NOMO-1 treated with dmso at 0.1 percent for 144 hours (cell line): ENCODE data around the gene RUBCN.
"Not testable (repeated sequence)": the region's sequence is repeated elsewhere in the genome, so short reads cannot be mapped to it uniquely, and the experiment has no call there.

Experiments
- DNase-seq: peaks from one replicate; lab custom pipeline; 2025; ENCODE audit not compliant: unreplicated experiment; lab: John Stamatoyannopoulos, UW

Gene RUBCN

GRCh38 chr3:197686899-197687298 is 49.8 kb downstream of the RUBCN start:
- DNase-seq = no peak

GRCh38 chr3:197685546-197685945 is 51.2 kb downstream of the RUBCN start:
- DNase-seq = no peak

- DNase-seq = no peak
Observed at GRCh38 chr3:197683191-197683590, 53.5 kb downstream of the RUBCN start.

GRCh38 chr3:197682713-197683112 is 54.0 kb downstream of the RUBCN start:
- no peak for DNase-seq

GRCh38 chr3:197680955-197681521 is 55.7 kb downstream of the RUBCN start:
- no peak for DNase-seq

DNA sequence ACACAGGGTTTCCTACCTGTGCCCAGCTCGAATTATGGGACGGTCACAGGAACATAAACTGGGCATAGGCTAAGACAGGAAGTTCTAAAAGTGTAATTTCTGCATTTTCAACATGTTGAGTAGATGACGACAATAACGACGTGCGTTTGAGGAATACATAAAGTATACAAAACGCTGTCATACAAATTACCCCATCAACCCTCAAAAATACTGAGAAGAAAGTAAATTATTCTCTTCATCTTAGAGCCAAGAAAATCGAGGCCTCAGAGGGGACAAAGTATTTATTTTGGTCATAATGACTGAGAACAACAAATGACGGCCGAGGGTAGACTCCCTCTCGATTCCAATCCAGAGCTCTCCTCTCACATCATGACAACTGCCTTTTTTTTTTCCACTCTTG is 60.8 kb downstream of the RUBCN start:
- no peak for DNase-seq

GRCh38 chr3:197675563-197675860 is 61.2 kb downstream of the RUBCN start:
- DNase-seq = no peak

DNA sequence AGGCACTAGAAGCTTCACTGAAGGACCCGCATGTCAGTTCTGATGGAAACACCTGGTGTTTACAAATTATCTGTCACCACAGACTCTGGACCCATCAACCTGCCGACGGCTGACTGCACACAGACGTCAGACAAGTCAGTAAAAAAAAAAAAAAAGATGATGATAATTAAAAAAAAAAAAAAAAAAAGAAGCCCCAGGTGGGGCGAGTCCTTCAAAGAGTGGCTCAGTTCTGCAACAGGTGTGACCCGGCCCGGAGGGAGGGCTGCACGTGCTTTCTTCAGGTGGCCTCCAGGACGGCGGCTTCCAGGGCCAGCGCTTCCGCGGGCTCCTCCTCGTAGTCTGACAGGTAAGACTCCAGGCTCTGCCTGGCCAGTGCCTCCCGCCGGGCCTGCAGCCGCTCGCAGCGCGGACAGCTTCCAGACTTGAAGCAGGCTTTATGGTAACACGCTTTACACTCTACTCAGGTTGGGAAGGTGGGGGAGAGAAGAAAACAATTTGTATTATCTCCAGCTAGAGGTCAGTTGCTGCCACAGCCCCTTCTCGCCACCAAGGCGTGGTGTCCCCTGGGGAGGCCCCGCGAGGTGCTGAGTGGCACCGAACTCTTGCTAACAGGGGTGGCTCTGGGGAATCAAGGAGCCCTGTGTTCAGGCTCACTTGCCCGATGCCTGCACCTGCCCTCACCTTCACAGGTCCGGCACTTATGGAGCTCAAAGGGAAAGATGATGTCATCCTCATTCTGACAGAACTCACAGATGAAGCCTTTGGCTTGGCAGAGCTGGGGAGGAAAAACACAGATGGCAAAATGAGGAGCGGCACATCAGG is 61.8 kb downstream of the RUBCN start:
- no peak for DNase-seq

GRCh38 chr3:197673170-197673569 is 63.5 kb downstream of the RUBCN start:
- no peak for DNase-seq

- no peak for DNase-seq
Observed at GRCh38 chr3:197670361-197670760, 66.3 kb downstream of the RUBCN start.

DNA sequence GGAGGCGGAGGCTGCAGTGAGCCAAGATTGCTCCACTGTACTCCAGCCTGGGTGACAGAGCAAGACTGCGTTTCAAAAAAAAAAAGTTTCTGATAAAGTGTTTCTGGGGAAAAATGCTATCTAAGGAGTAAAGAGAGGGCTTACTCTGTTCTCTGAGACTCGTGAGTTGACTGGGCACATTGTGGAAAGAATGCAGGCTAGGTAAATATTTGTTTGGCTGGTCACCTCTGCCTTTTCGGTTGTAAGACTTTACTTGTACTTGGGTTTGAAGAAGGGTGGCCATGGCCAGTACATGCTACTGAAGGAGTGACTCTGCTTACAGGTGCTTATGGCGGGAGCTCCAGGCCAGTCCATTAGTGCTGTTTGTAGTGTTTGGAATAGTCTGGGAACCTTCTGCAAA is 68.7 kb downstream of the RUBCN start:
- no peak for DNase-seq

- not testable (repeated sequence) for DNase-seq
Observed at GRCh38 chr3:197667293-197667692, 69.4 kb downstream of the RUBCN start.

- not testable (repeated sequence) for DNase-seq
Observed at GRCh38 chr3:197666221-197666842, 70.4 kb downstream of the RUBCN start.

DNA sequence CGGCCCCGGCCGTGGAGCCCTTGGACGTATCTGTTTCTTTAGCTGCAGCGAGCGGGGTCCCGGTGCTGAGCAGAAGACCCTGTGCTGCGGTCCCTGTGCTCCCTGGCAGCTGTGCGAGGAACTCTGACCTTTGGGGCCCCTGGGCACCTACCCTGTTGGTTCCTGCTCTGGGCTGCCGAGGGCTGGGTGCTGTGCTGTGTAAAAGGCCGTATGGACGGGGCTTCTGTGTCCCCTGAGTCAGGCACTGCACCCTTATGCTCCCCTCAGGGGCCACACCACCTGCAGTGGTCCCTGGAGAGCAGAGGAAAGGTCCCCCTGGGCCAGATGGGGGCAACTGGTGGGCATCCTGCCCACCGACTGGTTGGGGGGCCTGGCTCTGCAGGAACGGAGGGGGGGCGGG is 71.2 kb downstream of the RUBCN start:
- DNase-seq = not testable (repeated sequence)

DNA sequence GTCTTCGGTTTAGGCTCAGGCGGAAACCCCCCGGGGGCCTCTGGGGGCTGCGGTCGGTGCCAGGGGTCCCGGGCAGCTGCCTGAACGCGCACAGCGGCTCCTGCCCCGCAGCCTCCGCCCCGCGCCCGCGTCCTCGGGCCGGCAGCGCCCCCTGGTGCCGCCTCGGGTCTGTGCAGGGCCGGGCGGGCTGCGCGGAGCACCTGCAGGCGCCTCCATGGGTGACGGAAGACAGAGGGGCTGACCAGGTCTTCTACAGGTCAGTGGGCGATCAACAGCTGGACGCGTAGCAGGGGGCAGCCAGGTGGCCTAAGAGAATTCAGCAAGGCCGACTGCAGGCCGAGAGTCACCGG is 71.6 kb downstream of the RUBCN start:
- DNase-seq = not testable (repeated sequence)

DNA sequence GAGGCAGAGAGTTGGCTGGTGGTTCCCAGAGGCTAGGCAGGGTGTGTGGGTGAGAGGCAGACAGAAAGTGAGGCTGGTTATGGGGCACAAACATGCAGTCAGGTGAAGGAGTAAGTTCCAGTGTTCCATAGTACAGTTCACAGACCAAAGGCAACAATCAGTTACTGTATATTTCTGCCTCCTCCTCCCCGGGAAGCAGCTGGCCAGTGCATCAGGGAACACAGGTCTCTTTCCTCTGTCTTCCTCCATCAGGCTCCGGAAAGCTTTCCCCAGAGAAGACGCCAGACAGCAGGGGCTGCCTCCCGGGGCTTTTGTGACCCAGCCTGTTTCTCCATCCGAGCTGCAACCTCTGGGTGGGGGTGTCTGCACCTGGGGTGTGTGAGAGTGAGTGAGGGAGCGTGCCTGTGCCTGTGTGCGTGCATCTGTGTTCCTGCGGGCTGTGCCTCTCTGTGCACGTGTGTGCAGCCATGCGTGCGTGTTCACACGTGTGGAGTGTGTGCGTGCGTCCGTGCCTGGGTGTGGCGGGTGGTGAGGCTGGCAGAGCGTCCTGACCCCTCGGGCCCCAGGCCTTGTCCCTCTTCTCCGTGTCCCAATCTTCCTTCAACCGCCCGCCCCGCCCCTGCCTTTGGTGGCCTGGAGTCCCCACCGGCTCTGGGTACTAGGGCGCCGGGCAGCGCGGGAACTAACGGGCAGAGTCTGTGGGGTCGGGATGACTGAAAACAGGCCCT is 72.1 kb downstream of the RUBCN start:
- not testable (repeated sequence) for DNase-seq

- DNase-seq = not testable (repeated sequence)
Observed at GRCh38 chr3:197663367-197664140, 73.2 kb downstream of the RUBCN start.

DNA sequence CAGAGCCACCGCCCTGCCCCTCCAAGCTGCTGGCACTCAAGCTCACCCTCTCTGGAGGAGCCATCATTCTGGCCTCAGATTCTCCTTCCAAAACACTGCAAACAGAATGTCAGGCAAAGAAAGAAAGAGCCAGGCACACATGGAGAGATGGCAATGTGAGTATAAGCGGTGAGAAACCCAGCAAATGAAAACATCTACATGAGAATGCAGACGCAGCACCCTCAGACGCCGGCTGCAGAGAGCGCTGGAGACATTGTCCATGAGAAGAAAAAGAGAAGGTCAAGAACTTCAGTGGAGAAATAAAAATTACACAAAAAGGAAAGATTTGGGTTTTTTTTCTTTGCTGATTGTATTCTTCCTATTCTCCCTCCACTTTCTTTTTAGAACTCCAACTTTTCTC is 74.4 kb downstream of the RUBCN start:
- DNase-seq = not testable (repeated sequence)

GRCh38 chr3:197661874-197662273 is 74.8 kb downstream of the RUBCN start:
- DNase-seq = not testable (repeated sequence)

DNA sequence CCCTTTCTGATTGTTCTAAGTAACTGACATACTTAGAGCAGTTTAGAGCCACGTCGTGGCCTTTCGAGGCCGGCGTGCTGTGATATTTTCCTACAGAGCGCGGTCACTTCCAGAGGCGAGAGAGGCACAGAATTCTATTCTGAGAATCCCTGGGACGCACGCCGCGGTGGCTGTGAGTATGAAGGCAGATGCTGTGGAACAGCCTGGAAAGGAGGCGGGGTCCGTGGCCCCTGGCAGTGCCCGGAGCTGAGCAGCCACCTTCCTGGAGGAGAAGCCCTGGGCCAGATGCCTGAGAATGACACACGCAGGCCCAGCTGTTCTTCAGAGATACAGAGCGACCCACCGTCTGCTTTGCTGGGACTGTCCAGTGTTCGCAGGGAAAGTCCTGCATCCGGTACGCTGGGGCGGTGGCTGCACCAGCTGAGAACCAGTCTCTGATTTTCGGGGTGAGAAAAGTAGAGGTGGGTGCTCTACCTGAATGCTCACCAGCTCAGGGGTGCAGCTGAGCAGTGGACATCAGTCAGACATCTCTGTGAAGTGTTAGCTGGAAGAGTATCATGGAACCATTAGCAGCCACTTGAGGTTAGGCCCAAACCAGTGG is 75.4 kb downstream of the RUBCN start:
- DNase-seq = not testable (repeated sequence)

- DNase-seq = not testable (repeated sequence)
Observed at GRCh38 chr3:197659701-197660100, 77.0 kb downstream of the RUBCN start.
